Ovary (tissue), 9 donors: ENCODE data around the gene EPS8. TPM values are rescaled to one million over a fixed set of nuclear protein-coding genes. Genes with fewer than 3 reads are reported as not detected.

Experiments
- DNase-seq, 5 donors: peaks; one replicate each; pipeline ENCODE4 v3.0.0-alpha.2; 2019 to 2020
- H3K27ac ChIP-seq, 2 donors: fragments of 200-600 bp; one replicate each; pipeline versions ENCODE4 v1.5.1 to v1.8.0; 2019 to 2022
- H3K27me3 ChIP-seq: fragments of 200-600 bp; one replicate; pipeline ENCODE4 v1.8.0; 2022
- H3K36me3 ChIP-seq: fragments of 200-600 bp; sonication (generic); one replicate; pipeline ENCODE4 v1.5.1; 2019
- H3K4me1 ChIP-seq: one replicate; pipeline ENCODE4 v1.8.1; 2013; ENCODE audit warnings: mild to moderate bottlenecking, moderate library complexity; ENCODE audit not compliant: insufficient read depth
- H3K4me3 ChIP-seq: fragments of 200-600 bp; sonication (generic); one replicate; pipeline ENCODE4 v1.5.1; 2017
- H3K9me3 ChIP-seq, 2 donors: fragments of 200-600 bp in 1 of 2; sonication (generic) in 1 of 2; one replicate each; pipeline versions ENCODE4 v1.5.1 to v1.8.1; 2013 to 2019; ENCODE audit warnings: mild to moderate bottlenecking in 1 of 2, moderate library complexity in 1 of 2
- EP300 ChIP-seq: sonication (generic); formaldehyde crosslinking; IDR thresholded peaks from one replicate; pipeline ENCODE4 v1.6.1; 2017; ENCODE audit warnings: antibody characterized with exemption
- POLR2A ChIP-seq: fragments of 450-650 bp; IDR thresholded peaks from one replicate; pipeline ENCODE4 v1.6.1; 2017; ENCODE audit warnings: antibody characterized with exemption, mild to moderate bottlenecking, moderate library complexity
- WGBS, 3 donors: extraction: QIAGEN DNeasy Blood & Tissue Kit in 1 of 3; methylation state at CpG; one replicate each; pipeline versions ENCODE4 v1.1.5 to v1.1.7; 2013 to 2017; 5-methylcytosine and 5-hydroxymethylcytosine counted together
- intact Hi-C, 4 donors: fragments of 100-400 bp; cut with DNase I; formaldehyde crosslinking; loops; one replicate each; pipeline versions ENCODE4 v1.11.0 to v1.15.1; 2022 to 2023
- polyA plus RNA-seq, 2 donors: library from polyadenylated mRNA; stranded (reverse); fragments of 200-250 nt in 1 of 2; fragments of 350-450 nt in 1 of 2; fragmentation: Illumina TruSeq in 1 of 2; extraction: RNeasy Lipid Tissue Mini Kit (QIAGEN cat#74804) in 1 of 2; gene quantifications; one replicate each; pipeline ENCODE4 v1.2.3, GENCODE V29; 2013 to 2014
- total RNA-seq, 7 donors: library from RNA; depleted of rRNA in 2 of 7; stranded (reverse); fragments of >200 nt in 2 of 7; fragmentation: NEBNext Ultra II Directional in 3 of 7; extraction: Animal tissue kit (Norgen Biotek cat#: 25700) in 3 of 7; gene quantifications; one replicate each; pipeline versions ENCODE4 v1.1.0 to v1.2.4, GENCODE V29; 2016 to 2023
- TF ChIP-seq, protein P1 (sequence below), 3 donors: fragments of 450-650 bp in 2 of 3; fragments of 200-600 bp in 1 of 3; IDR thresholded peaks; one replicate each; pipeline versions ENCODE4 v1.5.1 to v1.8.0; 2016 to 2022; ENCODE audit warnings: antibody characterized with exemption in 3 of 3, mild to moderate bottlenecking in 1 of 3
- donor health status: DM: no; HTN: no; CAD: no; lungs with moderate emphysema.
- donor health status: DM: no; HTN: no; CAD: no.
- donor health status: Bipolar disorder and iron deficiency.
- donor health status: DM: yes; HTN: yes; CAD: no.
- donor health status: DM: no; HTN: no; CAD: no.
- donor health status: DM: yes; HTN: yes; CAD: no.

Gene EPS8
- total and polyA plus RNA-seq, 9 donors: 56.2 to 94.9 (median 77.4) TPM

- 78 to 81% (median 81%) methylated on average over 1 of the region's 1 CpG for WGBS, 3 donors
- DNase-seq: no peak
- intact Hi-C loops: no loop called here
Measured at GRCh38 chr12:15818418-15818817, 29.2 kb upstream of the EPS8 start.

GRCh38 chr12:15815730-15816129, 26.5 kb upstream of the EPS8 start:
- WGBS, 3 donors: 70 to 75% (median 72%) methylated on average over 2 of the region's 2 CpGs
- DNase-seq: no peak
- Histone ChIP-seq H3K9me3 (no peaks in the 10 kb centered on the region), H3K4me3 (no peak overlapping the region), H3K27me3 (no peaks in the 10 kb centered on the region), H3K27ac (no peak overlapping the region), H3K36me3 (no peaks in the 10 kb centered on the region), H3K4me1 (peaks cover 2% of the 10 kb centered on the region)
- TF ChIP-seq, protein P1, sequence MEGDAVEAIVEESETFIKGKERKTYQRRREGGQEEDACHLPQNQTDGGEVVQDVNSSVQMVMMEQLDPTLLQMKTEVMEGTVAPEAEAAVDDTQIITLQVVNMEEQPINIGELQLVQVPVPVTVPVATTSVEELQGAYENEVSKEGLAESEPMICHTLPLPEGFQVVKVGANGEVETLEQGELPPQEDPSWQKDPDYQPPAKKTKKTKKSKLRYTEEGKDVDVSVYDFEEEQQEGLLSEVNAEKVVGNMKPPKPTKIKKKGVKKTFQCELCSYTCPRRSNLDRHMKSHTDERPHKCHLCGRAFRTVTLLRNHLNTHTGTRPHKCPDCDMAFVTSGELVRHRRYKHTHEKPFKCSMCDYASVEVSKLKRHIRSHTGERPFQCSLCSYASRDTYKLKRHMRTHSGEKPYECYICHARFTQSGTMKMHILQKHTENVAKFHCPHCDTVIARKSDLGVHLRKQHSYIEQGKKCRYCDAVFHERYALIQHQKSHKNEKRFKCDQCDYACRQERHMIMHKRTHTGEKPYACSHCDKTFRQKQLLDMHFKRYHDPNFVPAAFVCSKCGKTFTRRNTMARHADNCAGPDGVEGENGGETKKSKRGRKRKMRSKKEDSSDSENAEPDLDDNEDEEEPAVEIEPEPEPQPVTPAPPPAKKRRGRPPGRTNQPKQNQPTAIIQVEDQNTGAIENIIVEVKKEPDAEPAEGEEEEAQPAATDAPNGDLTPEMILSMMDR (IDR thresholded peaks at IDR 0.05): no peak
- TF ChIP-seq POLR2A (no peak), EP300 (no peak)
- intact Hi-C loops: no loop called here

More at GRCh38 chr12:15818418-15818817, 29.2 kb upstream of the EPS8 start:
- Histone ChIP-seq H3K4me1 (no peaks in the 10 kb centered on the region), H3K9me3 (no peaks in the 10 kb centered on the region), H3K27ac (no peak overlapping the region), H3K27me3 (no peaks in the 10 kb centered on the region), H3K4me3 (no peak overlapping the region), H3K36me3 (no peaks in the 10 kb centered on the region)
- TF ChIP-seq, protein P1 (IDR thresholded peaks at IDR 0.05): no peak
- no peak for TF ChIP-seq EP300
- no peak for TF ChIP-seq POLR2A

GRCh38 chr12:15811214-15812127, 22.3 kb upstream of the EPS8 start:
- intact Hi-C loops: no loop called here
- TF ChIP-seq EP300 (no peak), POLR2A (no peak)
- TF ChIP-seq, protein P1 (IDR thresholded peaks at IDR 0.05): no peak
- no peaks in the 10 kb centered on the region for H3K27me3 ChIP-seq
- no peak for DNase-seq
- 12 to 32% (median 13%) methylated on average over 2 of the region's 2 CpGs for WGBS, 3 donors
- H3K9me3 ChIP-seq: no peaks in the 10 kb centered on the region
- no peaks in the 10 kb centered on the region for H3K36me3 ChIP-seq
- no peak overlapping the region for H3K4me3 ChIP-seq
- peaks cover 5% of the 10 kb centered on the region for H3K4me1 ChIP-seq
- peak overlapping the region in 1 of 2 donors; percentile 8 for H3K27ac ChIP-seq

GRCh38 chr12:15808652-15809051, 19.5 kb upstream of the EPS8 start:
- WGBS, 3 donors: 0 to 7% (median 4%) methylated on average over 3 of the region's 3 CpGs
- intact Hi-C loops: no loop called here

More at GRCh38 chr12:15808652-15809051, 19.5 kb upstream of the EPS8 start:
- Histone ChIP-seq H3K4me3 (no peak overlapping the region), H3K27me3 (no peaks in the 10 kb centered on the region), H3K27ac (no peak overlapping the region), H3K4me1 (peaks cover 5% of the 10 kb centered on the region), H3K9me3 (no peaks in the 10 kb centered on the region), H3K36me3 (no peaks in the 10 kb centered on the region)
- no peak for TF ChIP-seq POLR2A
- no peak for TF ChIP-seq EP300
- TF ChIP-seq, protein P1 (IDR thresholded peaks at IDR 0.05): no peak
- no peak for DNase-seq
